Heart left ventricle (tissue), 13 donors: ENCODE measurements around the gene DMBT1.

Experiments
- CTCF ChIP-seq, 12 donors: fragments of 200-600 bp; sonication (generic) in 4 of 12; IDR thresholded peaks; one replicate each; pipeline versions ENCODE4 v1.5.0 to v1.8.0; 2018 to 2022; ENCODE audit warnings: antibody characterized with exemption in 12 of 12, mild to moderate bottlenecking in 5 of 12
- POLR2A ChIP-seq, 2 donors: fragments of 450-650 bp; IDR thresholded peaks; one replicate each; pipeline ENCODE4 v1.6.1; 2017; ENCODE audit warnings: antibody characterized with exemption in 2 of 2, mild to moderate bottlenecking in 2 of 2, moderate library complexity in 2 of 2
- donor health status: ischemic (EF 13 %, LVEDD 7.1; RV severe dilation, severe dysfunction).
- donor health status: DM: no; HTN: yes; CAD: no.
- donor health status: DM: no; HTN: no; CAD: no.
- donor health status: ischemic (EF 25% LVEDD 6.9; RV normal size, moderate dysfunction).
- donor health status: ischemic (EF 25% LVEDD 5.7; RV mildly dilated, moderate dysfunction).
- donor health status: ischemic (EF 35%, LVEDD 5.7; RV mildly dilated, moderate dysfunction).
- donor health status: nonischemic (EF 11% LVEDD 7.7; RV severe dilation, severe dysfunction).
- donor health status: DM: yes; HTN: yes; CAD: no.
- donor health status: PGD.
- donor health status: ischemic (EF 29% LVEDD 5.4; RV normal size, mild dysfunction).
- donor health status: nonischemic (EF 23%, LVEDD 6.1; RV moderate dilation, normal function).

- TF ChIP-seq CTCF (IDR thresholded peaks at IDR 0.05) (no peak), POLR2A (IDR thresholded peaks at IDR 0.05) (no peak)
These were observed 10.4 kb downstream of the DMBT1 start for GRCh38 chr10:122570920-122571319.
